HG03064 (cell line): ENCODE data around the gene DDX53.

ENCODE experiments used
- ATAC-seq: cut with Tn5 transposase; IDR thresholded peaks from one replicate; pipeline ENCODE4 v1.9.1; 2021; ENCODE audit warnings: low read depth; ENCODE audit not compliant: unreplicated experiment

The DDX53 gene

GRCh38 chrX:22999696-23000223 lies at the start of gene DDX53:
Gene DDX53, plus strand, starts transcription at chrX:22999960. Its CDS starts 98 bp downstream, at chrX:23000058.
- no peak for ATAC-seq

GRCh38 chrX:22950269-22951266 lies 49.2 kb upstream of the DDX53 start:
- ATAC-seq = no peak

- no peak for ATAC-seq
Observed at GRCh38 chrX:22952010-22952409, 47.8 kb upstream of the DDX53 start.

GRCh38 chrX:22958250-22958649 lies 41.5 kb upstream of the DDX53 start:
- ATAC-seq = no peak

GRCh38 chrX:22959204-22959920 lies 40.4 kb upstream of the DDX53 start:
- ATAC-seq = no peak

- ATAC-seq = no peak
Observed at GRCh38 chrX:22963196-22963595, 36.6 kb upstream of the DDX53 start.

GRCh38 chrX:22968494-22968893 lies 31.3 kb upstream of the DDX53 start:
- ATAC-seq = no peak

- ATAC-seq = no peak
Observed at GRCh38 chrX:22969411-22969810, 30.3 kb upstream of the DDX53 start.

- no peak for ATAC-seq
Observed at GRCh38 chrX:22970861-22971260, 28.9 kb upstream of the DDX53 start.

GRCh38 chrX:22974616-22975015 lies 25.1 kb upstream of the DDX53 start:
- no peak for ATAC-seq

- no peak for ATAC-seq
Observed at GRCh38 chrX:22975786-22976185, 24.0 kb upstream of the DDX53 start.

- no peak for ATAC-seq
Observed at GRCh38 chrX:22985958-22986357, 13.8 kb upstream of the DDX53 start.

GRCh38 chrX:22987452-22987851 lies 12.3 kb upstream of the DDX53 start:
- no peak for ATAC-seq

- ATAC-seq = no peak
Observed at GRCh38 chrX:23003116-23003515, 3.4 kb downstream of the DDX53 start.

- no peak for ATAC-seq
Observed at GRCh38 chrX:23008431-23009099, 8.8 kb downstream of the DDX53 start.

GRCh38 chrX:23012162-23012561 lies 12.4 kb downstream of the DDX53 start:
- no peak for ATAC-seq

- ATAC-seq = no peak
Observed at GRCh38 chrX:23012636-23013035, 12.9 kb downstream of the DDX53 start.

GRCh38 chrX:23013366-23013765 lies 13.6 kb downstream of the DDX53 start:
- no peak for ATAC-seq

- no peak for ATAC-seq
Observed at GRCh38 chrX:23031600-23031999, 31.8 kb downstream of the DDX53 start.

GRCh38 chrX:23035493-23035892 lies 35.7 kb downstream of the DDX53 start:
- no peak for ATAC-seq

- no peak for ATAC-seq
Observed at GRCh38 chrX:23046443-23046842, 46.7 kb downstream of the DDX53 start.
